Measurements from ENCODE around the gene TIRAP.
A peak's percentile ranks its signal among the peaks of the same experiment; 100 is the strongest.

TIRAP gene

GRCh38 chr11:126310200-126310991, 27.5 kb downstream of the TIRAP start:
- H3K4me3 ChIP-seq (replicated peaks in 1 of 2; ENCODE audit: low read depth in 2 of 2, low read length in 2 of 2) = no peak overlapping the region
- DNase-seq (ENCODE audit: low read depth in 2 of 2) = peak; percentile 80 to 85
- peak; percentile 91 for TF ChIP-seq CTCF (IDR thresholded peaks at IDR 0.05; ENCODE audit: low read depth, low read length)

- no peak overlapping the region for H3K4me3 ChIP-seq (replicated peaks in 1 of 2; ENCODE audit: low read depth in 2 of 2, low read length in 2 of 2)
- no peak for DNase-seq (ENCODE audit: low read depth in 2 of 2)
- no peak for TF ChIP-seq CTCF (IDR thresholded peaks at IDR 0.05; ENCODE audit: low read depth, low read length)
These were observed 28.1 kb downstream of the TIRAP start for GRCh38 chr11:126310992-126311310.

- no peak overlapping the region for H3K4me3 ChIP-seq (replicated peaks in 1 of 2; ENCODE audit: low read depth in 2 of 2, low read length in 2 of 2)
- DNase-seq (ENCODE audit: low read depth in 2 of 2) = no peak
- no peak for TF ChIP-seq CTCF (IDR thresholded peaks at IDR 0.05; ENCODE audit: low read depth, low read length)
These were observed 28.8 kb downstream of the TIRAP start for GRCh38 chr11:126311401-126312291.

- H3K4me3 ChIP-seq (replicated peaks in 1 of 2; ENCODE audit: low read depth in 2 of 2, low read length in 2 of 2) = no peak overlapping the region
- no peak for DNase-seq (ENCODE audit: low read depth in 2 of 2)
- TF ChIP-seq CTCF (IDR thresholded peaks at IDR 0.05; ENCODE audit: low read depth, low read length) = no peak
These were observed 30.1 kb downstream of the TIRAP start for GRCh38 chr11:126312961-126313360.

GRCh38 chr11:126313826-126314225, 30.9 kb downstream of the TIRAP start:
- DNase-seq (ENCODE audit: low read depth in 2 of 2) = no peak
- no peak for TF ChIP-seq CTCF (IDR thresholded peaks at IDR 0.05; ENCODE audit: low read depth, low read length)
- no peak overlapping the region for H3K4me3 ChIP-seq (replicated peaks in 1 of 2; ENCODE audit: low read depth in 2 of 2, low read length in 2 of 2)

GRCh38 chr11:126317432-126317755, 34.5 kb downstream of the TIRAP start:
- no peak for TF ChIP-seq CTCF (IDR thresholded peaks at IDR 0.05; ENCODE audit: low read depth, low read length)
- peak in 1 of 2 donors; percentile 18 for DNase-seq (ENCODE audit: low read depth in 2 of 2)
- H3K4me3 ChIP-seq (replicated peaks in 1 of 2; ENCODE audit: low read depth in 2 of 2, low read length in 2 of 2) = no peak overlapping the region
